ENCODE results near the gene ELOF1.

The ELOF1 gene

DNA sequence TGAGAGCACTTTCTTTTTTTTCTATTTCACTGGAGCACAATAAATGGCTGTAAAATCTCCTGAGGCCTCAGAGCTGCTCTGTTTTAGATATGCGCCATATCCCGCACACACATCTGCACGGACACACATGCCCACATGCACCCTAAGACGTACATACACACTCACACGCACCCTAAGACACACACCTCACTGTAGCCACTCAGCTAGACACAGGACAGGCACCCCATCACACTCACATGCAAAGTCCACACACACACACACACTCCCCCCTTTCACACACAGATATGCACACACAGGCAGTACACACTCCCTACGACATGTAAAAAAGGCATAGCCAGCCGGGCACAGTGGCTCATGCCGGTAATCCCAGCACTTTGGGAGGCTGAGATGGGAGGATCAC is 8.8 kb downstream of the ELOF1 start:
- no peak for TF ChIP-seq TAF1 (IDR thresholded peaks at IDR 0.05; ENCODE audit: borderline replicate concordance, insufficient read depth, low read length)
- TF ChIP-seq SIN3A (IDR thresholded peaks at IDR 0.05; ENCODE audit: borderline replicate concordance, insufficient read depth, low read length): no peak
- TF ChIP-seq POLR2AphosphoS5 (IDR thresholded peaks at IDR 0.05; ENCODE audit: low read depth, low read length): no peak
- TF ChIP-seq REST (IDR thresholded peaks at IDR 0.05; ENCODE audit: insufficient read depth in 1 of 2, low read depth in 2 of 2, low read length in 2 of 2): no peak
- TF ChIP-seq FOXP2 (optimal IDR thresholded peaks at IDR 0.05; ENCODE audit: borderline replicate concordance, extremely low read depth, extremely low read length, insufficient read depth): no peak

DNA sequence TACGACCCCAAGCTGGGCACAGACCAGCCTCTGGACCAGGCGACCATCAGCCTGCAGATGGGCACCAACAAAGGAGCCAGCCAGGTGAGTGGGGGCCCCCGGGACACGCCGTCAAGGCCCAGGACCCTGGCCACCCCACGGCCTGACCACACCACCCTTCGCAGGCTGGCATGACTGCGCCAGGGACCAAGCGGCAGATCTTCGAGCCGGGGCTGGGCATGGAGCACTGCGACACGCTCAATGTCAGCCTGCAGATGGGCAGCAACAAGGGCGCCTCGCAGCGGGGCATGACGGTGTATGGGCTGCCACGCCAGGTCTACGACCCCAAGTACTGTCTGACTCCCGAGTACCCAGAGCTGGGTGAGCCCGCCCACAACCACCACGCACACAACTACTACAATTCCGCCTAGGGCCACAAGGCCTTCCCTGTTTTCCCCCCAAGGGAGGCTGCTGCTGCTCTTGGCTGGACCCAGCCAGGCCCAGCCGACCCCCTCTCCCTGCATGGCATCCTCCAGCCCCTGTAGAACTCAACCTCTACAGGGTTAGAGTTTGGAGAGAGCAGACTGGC is 9.6 kb downstream of the ELOF1 start:
- TF ChIP-seq TAF1 (IDR thresholded peaks at IDR 0.05; ENCODE audit: borderline replicate concordance, insufficient read depth, low read length): no peak
- TF ChIP-seq FOXP2 (optimal IDR thresholded peaks at IDR 0.05; ENCODE audit: borderline replicate concordance, extremely low read depth, extremely low read length, insufficient read depth): no peak
- TF ChIP-seq POLR2AphosphoS5 (IDR thresholded peaks at IDR 0.05; ENCODE audit: low read depth, low read length): no peak
- no peak for TF ChIP-seq REST (IDR thresholded peaks at IDR 0.05; ENCODE audit: insufficient read depth in 1 of 2, low read depth in 2 of 2, low read length in 2 of 2)
- TF ChIP-seq SIN3A (IDR thresholded peaks at IDR 0.05; ENCODE audit: borderline replicate concordance, insufficient read depth, low read length): no peak

DNA sequence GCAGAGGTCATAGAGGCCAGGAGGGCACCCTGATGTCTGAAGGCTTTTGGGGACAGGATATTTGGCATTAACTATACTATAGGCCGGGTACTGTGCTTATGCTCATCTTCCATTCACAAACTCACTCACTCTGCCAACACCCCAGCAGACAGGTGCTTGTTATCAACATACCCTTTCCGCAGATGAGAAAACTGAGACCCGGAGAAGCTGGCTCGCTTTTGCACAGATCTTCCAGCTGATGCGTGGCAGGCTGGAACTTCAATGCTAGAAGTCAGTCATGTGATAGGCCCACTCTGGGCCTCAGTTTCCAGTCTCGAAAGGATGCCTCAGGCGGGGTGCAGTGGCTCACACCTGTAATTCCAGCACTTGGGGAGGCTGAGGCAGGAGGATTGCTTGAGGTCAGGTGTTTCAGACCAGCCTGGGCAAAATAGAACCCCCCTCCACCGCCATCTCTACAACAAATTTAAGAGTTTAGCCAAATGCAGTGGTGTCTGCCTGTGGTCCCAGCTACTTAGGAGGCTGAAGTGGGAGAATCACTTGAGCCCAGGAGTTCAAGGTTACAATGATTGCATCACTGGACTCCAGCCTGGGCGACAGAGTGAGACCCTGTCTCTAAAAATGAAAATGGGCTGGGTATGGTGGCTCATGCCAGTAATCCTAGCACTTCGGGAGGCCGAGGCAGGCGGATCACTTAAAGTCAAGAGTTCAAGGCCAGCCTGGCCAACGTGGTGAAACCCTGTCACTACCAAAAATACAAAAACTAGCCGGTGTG is 10.9 kb downstream of the ELOF1 start:
- TF ChIP-seq REST (IDR thresholded peaks at IDR 0.05; ENCODE audit: insufficient read depth in 1 of 2, low read depth in 2 of 2, low read length in 2 of 2): no peak
- TF ChIP-seq FOXP2 (optimal IDR thresholded peaks at IDR 0.05; ENCODE audit: borderline replicate concordance, extremely low read depth, extremely low read length, insufficient read depth): no peak
- TF ChIP-seq POLR2AphosphoS5 (IDR thresholded peaks at IDR 0.05; ENCODE audit: low read depth, low read length): no peak
- no peak for TF ChIP-seq TAF1 (IDR thresholded peaks at IDR 0.05; ENCODE audit: borderline replicate concordance, insufficient read depth, low read length)
- TF ChIP-seq SIN3A (IDR thresholded peaks at IDR 0.05; ENCODE audit: borderline replicate concordance, insufficient read depth, low read length): no peak

DNA sequence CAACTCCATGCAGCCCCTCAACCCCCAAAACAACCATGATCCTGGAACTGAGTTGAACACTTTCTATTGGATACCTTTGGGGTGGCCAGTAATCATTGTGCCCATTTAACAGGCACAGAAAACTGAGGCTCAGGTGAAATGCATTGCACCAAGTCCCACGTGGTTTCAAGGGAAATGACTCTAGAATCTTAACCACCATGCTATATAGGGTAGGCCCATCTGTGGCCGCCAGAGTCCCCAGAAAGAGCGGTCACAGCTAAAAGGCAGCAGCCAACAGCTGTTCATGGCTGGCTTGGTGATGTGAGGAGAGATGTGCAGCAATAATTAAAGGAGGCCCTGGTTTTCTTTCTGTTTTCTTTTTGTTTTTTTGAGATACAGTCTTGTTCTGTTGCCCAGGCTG is 17.8 kb downstream of the ELOF1 start:
- TF ChIP-seq FOXP2 (optimal IDR thresholded peaks at IDR 0.05; ENCODE audit: borderline replicate concordance, extremely low read depth, extremely low read length, insufficient read depth) (no peak), POLR2AphosphoS5 (IDR thresholded peaks at IDR 0.05; ENCODE audit: low read depth, low read length) (no peak), SIN3A (IDR thresholded peaks at IDR 0.05; ENCODE audit: borderline replicate concordance, insufficient read depth, low read length) (no peak), REST (IDR thresholded peaks at IDR 0.05; ENCODE audit: insufficient read depth in 1 of 2, low read depth in 2 of 2, low read length in 2 of 2) (no peak), TAF1 (IDR thresholded peaks at IDR 0.05; ENCODE audit: borderline replicate concordance, insufficient read depth, low read length) (no peak)
